ENCODE results near the gene KNSTRN.

Gene KNSTRN

DNA sequence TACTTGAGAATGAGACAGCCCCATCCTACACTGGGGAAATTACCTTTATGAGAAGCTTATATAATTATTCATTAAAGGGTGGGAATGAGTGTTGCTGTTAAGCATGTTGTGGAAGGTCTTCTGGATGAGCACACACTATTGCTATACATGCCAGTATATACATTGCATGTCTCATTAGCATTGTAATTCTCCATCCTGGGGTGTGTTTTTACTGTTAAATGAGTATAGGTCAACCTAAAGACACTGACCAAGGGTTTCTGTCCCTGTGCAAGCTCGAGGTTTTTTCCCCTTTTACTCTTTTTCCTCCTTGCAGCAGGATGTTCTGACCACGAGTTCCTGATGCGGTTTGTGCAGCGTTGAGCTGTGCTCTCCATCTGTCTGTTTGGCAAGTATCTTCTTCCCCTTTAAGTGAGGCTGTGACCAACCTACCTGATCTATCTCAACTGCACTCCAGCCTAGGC is 15.9 kb downstream of the KNSTRN start:
- Histone ChIP-seq H3K4me3 (no peak overlapping the region), H3K27ac (no peak overlapping the region), H3K9me3 (no peaks in the 10 kb centered on the region), H3K4me1 (no peaks in the 10 kb centered on the region), H3K36me3 (peaks cover 0 to 16% (median 6%) of the 10 kb centered on the region in 3 donors), H3K27me3 (no peaks in the 10 kb centered on the region)
- peak in 1 of 2 donors; percentile 38 for DNase-seq
- intact Hi-C loops (cut with DNase I; ENCODE audit: low total_unique reads) = no loop called here
- TF ChIP-seq, protein P1, sequence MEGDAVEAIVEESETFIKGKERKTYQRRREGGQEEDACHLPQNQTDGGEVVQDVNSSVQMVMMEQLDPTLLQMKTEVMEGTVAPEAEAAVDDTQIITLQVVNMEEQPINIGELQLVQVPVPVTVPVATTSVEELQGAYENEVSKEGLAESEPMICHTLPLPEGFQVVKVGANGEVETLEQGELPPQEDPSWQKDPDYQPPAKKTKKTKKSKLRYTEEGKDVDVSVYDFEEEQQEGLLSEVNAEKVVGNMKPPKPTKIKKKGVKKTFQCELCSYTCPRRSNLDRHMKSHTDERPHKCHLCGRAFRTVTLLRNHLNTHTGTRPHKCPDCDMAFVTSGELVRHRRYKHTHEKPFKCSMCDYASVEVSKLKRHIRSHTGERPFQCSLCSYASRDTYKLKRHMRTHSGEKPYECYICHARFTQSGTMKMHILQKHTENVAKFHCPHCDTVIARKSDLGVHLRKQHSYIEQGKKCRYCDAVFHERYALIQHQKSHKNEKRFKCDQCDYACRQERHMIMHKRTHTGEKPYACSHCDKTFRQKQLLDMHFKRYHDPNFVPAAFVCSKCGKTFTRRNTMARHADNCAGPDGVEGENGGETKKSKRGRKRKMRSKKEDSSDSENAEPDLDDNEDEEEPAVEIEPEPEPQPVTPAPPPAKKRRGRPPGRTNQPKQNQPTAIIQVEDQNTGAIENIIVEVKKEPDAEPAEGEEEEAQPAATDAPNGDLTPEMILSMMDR (IDR thresholded peaks at IDR 0.05) = no peak

DNA sequence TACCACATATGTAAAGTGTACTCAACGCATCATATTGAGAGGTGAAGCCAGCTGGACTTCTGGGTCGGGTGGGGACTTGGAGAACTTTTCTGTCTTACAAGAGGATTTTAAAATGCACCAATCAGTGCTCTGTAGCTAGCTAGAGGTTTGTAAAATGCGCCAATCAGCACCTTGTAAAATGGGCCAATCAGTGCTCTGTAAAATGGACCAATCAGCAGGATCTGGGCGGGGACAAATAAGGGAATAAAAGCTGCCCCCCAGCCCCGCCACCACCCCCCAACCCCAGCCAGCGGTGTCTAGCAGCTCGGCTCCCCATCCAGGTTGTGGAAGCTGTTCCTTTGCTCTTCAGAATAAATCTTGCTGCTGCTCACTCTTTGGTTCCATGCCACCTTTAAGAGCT is 16.8 kb downstream of the KNSTRN start:
- Histone ChIP-seq H3K27me3 (no peaks in the 10 kb centered on the region), H3K27ac (no peak overlapping the region), H3K4me1 (no peaks in the 10 kb centered on the region), H3K9me3 (no peaks in the 10 kb centered on the region), H3K36me3 (peaks cover 0 to 8% (median 0%) of the 10 kb centered on the region in 3 donors), H3K4me3 (no peak overlapping the region)
- intact Hi-C loops (cut with DNase I; ENCODE audit: low total_unique reads) = no loop called here
- TF ChIP-seq, protein P1 (IDR thresholded peaks at IDR 0.05) = no peak
- DNase-seq = no peak

DNA sequence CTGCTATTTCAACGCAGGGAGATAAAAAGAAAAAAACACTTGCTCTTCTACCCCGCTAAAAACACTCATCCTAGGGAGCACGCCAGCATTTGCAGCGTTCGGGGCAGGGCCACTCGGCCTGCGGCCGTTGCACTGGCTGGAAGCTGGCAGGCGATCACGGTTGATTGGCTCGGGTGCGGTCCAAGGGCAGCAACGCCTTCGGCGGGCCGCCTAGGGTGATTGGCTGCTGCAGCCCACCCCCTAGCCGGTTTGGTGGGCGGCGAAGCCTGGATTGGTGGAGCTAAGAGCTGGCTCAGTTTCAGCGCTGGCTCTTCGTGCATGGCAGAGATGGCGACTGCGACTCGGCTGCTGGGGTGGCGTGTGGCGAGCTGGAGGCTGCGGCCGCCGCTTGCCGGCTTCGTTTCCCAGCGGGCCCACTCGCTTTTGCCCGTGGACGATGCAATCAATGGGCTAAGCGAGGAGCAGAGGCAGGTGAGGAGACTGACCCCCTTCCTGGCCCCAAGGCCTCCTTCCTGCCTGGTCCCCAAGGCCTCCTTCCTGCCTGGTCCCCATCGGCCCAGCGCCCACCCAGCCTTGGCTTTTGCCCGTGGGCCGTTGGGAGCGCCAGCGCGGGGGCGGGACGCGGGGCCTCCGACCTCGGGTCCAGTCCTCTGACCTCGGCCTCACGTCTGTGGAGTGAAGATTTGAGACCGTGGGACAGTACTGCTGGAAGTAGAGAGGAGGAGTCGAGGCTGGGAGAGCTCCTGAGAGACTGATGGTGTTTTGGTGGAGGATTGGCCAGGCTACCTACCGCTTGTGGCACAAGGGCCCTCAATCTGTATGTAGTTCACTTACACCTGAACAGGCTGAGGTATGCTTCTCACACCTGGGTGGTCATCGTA is 23.2 kb downstream of the KNSTRN start, which contains the start of gene IVD:
TSS of gene IVD (plus strand) at position 295 of the 881 bp plus-strand sequence. CDS start at position 328, 33 bp downstream.
- intact Hi-C loops (cut with DNase I; ENCODE audit: low total_unique reads) = no loop called here
- peaks cover 6 to 20% (median 12%) of the 10 kb centered on the region in 3 donors for H3K36me3 ChIP-seq
- peak within 1 kb of the TSS; percentile 75 to 84 for H3K27ac ChIP-seq
- H3K4me3 ChIP-seq = peak within 1 kb of the TSS; percentile 74 to 82
- DNase-seq = peak; percentile 95 to 98
- H3K9me3 ChIP-seq = no peaks in the 10 kb centered on the region
- TF ChIP-seq, protein P1 (IDR thresholded peaks at IDR 0.05) = peak in 1 of 2 experiments; percentile 8
- H3K4me1 ChIP-seq = peaks cover 0 to 25% (median 18%) of the 10 kb centered on the region in 4 donors
- H3K27me3 ChIP-seq = no peaks in the 10 kb centered on the region

DNA sequence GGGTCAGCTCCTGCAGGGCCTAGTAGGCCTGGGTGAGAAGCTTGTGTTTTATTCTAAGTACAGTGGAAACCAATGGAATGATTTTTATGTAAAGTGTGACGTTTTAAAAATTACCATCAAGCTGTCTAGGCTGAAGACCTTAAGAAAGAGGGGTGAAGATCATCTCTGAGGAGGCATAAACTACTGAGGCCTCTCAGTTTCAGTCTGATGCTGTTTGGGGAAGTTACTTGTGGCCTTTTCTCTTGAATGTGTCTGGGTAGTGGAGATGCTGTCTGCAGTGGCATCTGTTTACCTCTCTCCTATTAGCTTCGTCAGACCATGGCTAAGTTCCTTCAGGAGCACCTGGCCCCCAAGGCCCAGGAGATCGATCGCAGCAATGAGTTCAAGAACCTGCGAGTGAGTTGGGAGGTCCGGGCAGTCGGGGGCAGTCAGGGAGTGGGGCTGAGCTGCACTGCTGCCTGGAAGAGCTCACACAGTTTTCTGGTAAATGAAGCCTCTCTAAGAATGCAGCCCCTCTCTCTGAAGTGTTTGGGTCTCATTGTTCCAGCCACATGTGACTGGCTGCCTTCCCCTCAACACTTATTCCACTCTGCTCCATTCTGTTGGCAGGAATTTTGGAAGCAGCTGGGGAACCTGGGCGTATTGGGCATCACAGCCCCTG is 24.9 kb downstream of the KNSTRN start:
- Histone ChIP-seq H3K4me1 (peaks cover 0 to 25% (median 18%) of the 10 kb centered on the region in 4 donors), H3K36me3 (peaks cover 17 to 37% (median 25%) of the 10 kb centered on the region in 3 donors), H3K27me3 (no peaks in the 10 kb centered on the region), H3K27ac (no peak overlapping the region), H3K9me3 (no peaks in the 10 kb centered on the region), H3K4me3 (no peak overlapping the region)
- no peak for DNase-seq
- TF ChIP-seq, protein P1 (IDR thresholded peaks at IDR 0.05) = no peak
- intact Hi-C loops (cut with DNase I; ENCODE audit: low total_unique reads) = no loop called here

DNA sequence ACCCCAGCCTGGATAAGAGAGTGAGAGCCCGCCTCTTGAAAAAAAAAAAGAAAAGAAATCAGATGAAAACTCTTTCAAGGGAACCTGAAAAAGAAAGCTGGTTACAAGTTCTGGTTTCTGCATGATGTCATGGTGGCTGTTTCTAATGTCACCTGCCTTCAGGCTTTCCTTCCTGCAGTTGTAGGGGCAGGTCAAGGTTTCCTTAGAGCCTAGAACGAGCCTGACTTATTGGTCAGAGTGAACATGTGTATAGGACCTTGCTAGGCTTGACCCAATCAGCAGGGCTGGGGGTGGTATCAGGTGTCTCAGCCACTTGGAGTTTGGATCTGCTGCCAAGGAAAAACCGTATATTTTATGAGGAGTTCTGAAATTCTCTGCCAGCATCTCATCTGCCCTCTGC is 26.8 kb downstream of the KNSTRN start:
- H3K4me3 ChIP-seq = no peak overlapping the region
- H3K27ac ChIP-seq = no peak overlapping the region
- H3K27me3 ChIP-seq = no peaks in the 10 kb centered on the region
- intact Hi-C loops (cut with DNase I; ENCODE audit: low total_unique reads) = no loop called here
- H3K36me3 ChIP-seq = peaks cover 28 to 56% (median 41%) of the 10 kb centered on the region in 3 donors
- TF ChIP-seq, protein P1 (IDR thresholded peaks at IDR 0.05) = no peak
- DNase-seq = no peak
- H3K9me3 ChIP-seq = no peaks in the 10 kb centered on the region
- H3K4me1 ChIP-seq = peaks cover 0 to 25% (median 18%) of the 10 kb centered on the region in 4 donors

Measured in tibial artery (tissue), 4 donors.